A673 (cell line): ENCODE measurements around the gene SMAD3. TPM values are rescaled to one million over a fixed set of nuclear protein-coding genes. Genes with fewer than 3 reads are reported as not detected.

Source experiments
- BruUV-seq: library from RNA; stranded (reverse); fragments of 400-500 nt; replicated peaks from 2 replicates; lab custom pipeline; 2021; lab: Mats Ljungman, UMichigan
- CTCF ChIA-PET: fragments of 300-600 bp; sonication (Branson Sonifier 250); formaldehyde crosslinking; loops from one replicate; lab custom pipeline; 2022; ENCODE audit warnings: antibody characterized with exemption; lab: Charles Lee
- POLR2A ChIA-PET: fragments of 300-600 bp; sonication (Branson Sonifier 250); formaldehyde crosslinking; loops from one replicate; lab custom pipeline; 2022; ENCODE audit warnings: antibody characterized with exemption; ENCODE audit not compliant: low non-redundant PET; lab: Charles Lee
- DNase-seq: peaks from one replicate; pipeline ENCODE4 v3.0.0-alpha.2; 2015; ENCODE audit warnings: low spot score
- H3K27ac ChIP-seq: fragments of 200-600 bp; sonication (generic); 2 replicates; pipeline ENCODE4 v1.5.1; 2016; ENCODE audit warnings: mixed run types, low read depth, mild to moderate bottlenecking, mixed read lengths, antibody characterized with exemption, low read length; ENCODE audit not compliant: poor library complexity, severe bottlenecking
- H3K27me3 ChIP-seq: fragments of 200-600 bp; sonication (generic); replicated peaks from 2 replicates; pipeline ENCODE4 v1.6.1; 2017; ENCODE audit warnings: mixed run types, low read depth, mild to moderate bottlenecking, mixed read lengths, antibody characterized with exemption, low read length; ENCODE audit not compliant: insufficient read depth, poor library complexity
- H3K36me3 ChIP-seq: fragments of 200-600 bp; sonication (generic); 2 replicates; pipeline ENCODE4 v1.6.1; 2016; ENCODE audit warnings: mixed run types, mild to moderate bottlenecking, mixed read lengths, antibody characterized with exemption, low read length; ENCODE audit not compliant: insufficient read depth, poor library complexity, severe bottlenecking
- H3K4me1 ChIP-seq: fragments of 200-600 bp; sonication (generic); 2 replicates; pipeline ENCODE4 v1.6.1; 2017; ENCODE audit warnings: mixed run types, mild to moderate bottlenecking, mixed read lengths, antibody characterized with exemption, low read length; ENCODE audit not compliant: insufficient read depth, poor library complexity, severe bottlenecking
- H3K4me3 ChIP-seq: fragments of 200-600 bp; sonication (generic); 2 replicates; pipeline ENCODE4 v1.5.1; 2016; ENCODE audit warnings: low read depth, mixed run types, mild to moderate bottlenecking, mixed read lengths, low read length; ENCODE audit not compliant: poor library complexity, severe bottlenecking
- H3K9me3 ChIP-seq: fragments of 200-600 bp; sonication (generic); 2 replicates; pipeline ENCODE4 v1.6.1; 2016; ENCODE audit warnings: mixed run types, low read depth, mild to moderate bottlenecking, mixed read lengths, antibody characterized with exemption, low read length; ENCODE audit not compliant: poor library complexity, severe bottlenecking
- CTCF ChIP-seq: fragments of 300-800, 200-600 bp; sonication (generic); conservative IDR thresholded peaks from 2 replicates; pipeline ENCODE4 v1.5.1; 2017; ENCODE audit warnings: low read depth, mild to moderate bottlenecking, antibody characterized with exemption, low read length, moderate library complexity, mixed read lengths
- EZH2 ChIP-seq: fragments of 200-600 bp; sonication (generic); IDR thresholded peaks from 2 replicates; pipeline ENCODE4 v1.6.1; 2017; ENCODE audit warnings: borderline replicate concordance, low read depth, mild to moderate bottlenecking, mixed read lengths, antibody characterized with exemption, low read length; ENCODE audit not compliant: poor library complexity, severe bottlenecking
- intact Hi-C: fragments of 100-400 bp; cut with micrococcal nuclease; formaldehyde crosslinking; loops from one replicate; pipeline ENCODE4 v1.10.0; 2022; ENCODE audit not compliant: unreplicated experiment
- total RNA-seq: library from RNA; stranded (reverse); gene quantifications from 2 replicates; pipeline ENCODE4 v1.2.3, GENCODE V29; 2021

SMAD3 gene
- total RNA-seq, 1 experiment from 2014 or later, result 31.0 TPM

GRCh38 chr15:67042551-67043142 lies 22.8 kb upstream of the SMAD3 start:
- TF ChIP-seq EZH2 (no peak), CTCF (no peak)
- Histone ChIP-seq H3K27ac (no peak overlapping the region), H3K4me1 (peaks cover 19% of the 10 kb centered on the region), H3K36me3 (no peaks in the 10 kb centered on the region), H3K4me3 (no peak overlapping the region), H3K9me3 (no peaks in the 10 kb centered on the region), H3K27me3 (no peaks in the 10 kb centered on the region)
- ChIA-PET CTCF (interaction anchor here (0.6 kb wide), 2 partner anchors 24 to 258 kb away, joined by 3 to 4 read pairs; no protein-coding TSS in a partner anchor), POLR2A (interaction anchor here (0.6 kb wide), 1 partner anchor 145 kb away, joined by 3 read pairs; no protein-coding TSS in a partner anchor)
- BruUV-seq, result no TSS peak
- intact Hi-C loops, result no loop called here
- DNase-seq, result peak; percentile 30

GRCh38 chr15:67043939-67044771 lies 21.2 kb upstream of the SMAD3 start:
- ChIA-PET CTCF (interaction anchor here (0.7 kb wide), 1 partner anchor 1630 kb away, joined by 9 read pairs; no protein-coding TSS in a partner anchor), POLR2A (no interaction called here)
- TF ChIP-seq EZH2 (no peak), CTCF (no peak)
- H3K27ac ChIP-seq, result no peak overlapping the region
- no peaks in the 10 kb centered on the region for H3K27me3 ChIP-seq
- DNase-seq, result no peak
- H3K4me1 ChIP-seq, result peaks cover 19% of the 10 kb centered on the region
- no TSS peak for BruUV-seq
- intact Hi-C loops, result no loop called here
- H3K9me3 ChIP-seq, result no peaks in the 10 kb centered on the region
- no peak overlapping the region for H3K4me3 ChIP-seq
- no peaks in the 10 kb centered on the region for H3K36me3 ChIP-seq

- Histone ChIP-seq H3K9me3 (no peaks in the 10 kb centered on the region), H3K4me1 (peaks cover 10% of the 10 kb centered on the region), H3K27ac (no peak overlapping the region), H3K4me3 (no peak overlapping the region), H3K36me3 (no peaks in the 10 kb centered on the region), H3K27me3 (no peaks in the 10 kb centered on the region)
- ChIA-PET POLR2A (no interaction called here), CTCF (no interaction called here)
- TF ChIP-seq EZH2 (no peak), CTCF (no peak)
- intact Hi-C loops, result no loop called here
- DNase-seq, result no peak
- no TSS peak for BruUV-seq
Observed at GRCh38 chr15:67047149-67047661, 18.2 kb upstream of the SMAD3 start.
